ENCODE data around the gene SIT1.
"Not testable (repeated sequence)": the region's sequence is repeated elsewhere in the genome, so short reads cannot be mapped to it uniquely, and the experiment has no call there.

The SIT1 gene

GRCh38 chr9:35637427-35637955 is 13.2 kb downstream of the SIT1 start:
- H2AFZ ChIP-seq (ENCODE audit: low read length); H3K4me1 ChIP-seq (ENCODE audit: control insufficient read depth in 2 of 2, insufficient read depth in 1 of 2, low read depth in 1 of 2, low read length in 2 of 2); DNase-seq (ENCODE audit: low spot score); H3K18ac ChIP-seq (ENCODE audit: low read length); H4K8ac ChIP-seq (ENCODE audit: low read depth, low read length); H3K27ac ChIP-seq (replicated peaks; ENCODE audit: low read length); H3K14ac ChIP-seq (ENCODE audit: low read length); H3K4me3 ChIP-seq (ENCODE audit: low read length in 2 of 2); H2BK5ac ChIP-seq (ENCODE audit: low read length); H2AK5ac ChIP-seq (ENCODE audit: low read depth, low read length); H3K9ac ChIP-seq (ENCODE audit: low read depth, low read length, poor library complexity); H3K36me3 ChIP-seq (replicated peaks in 1 of 2; ENCODE audit: control insufficient read depth in 2 of 2, insufficient read depth in 2 of 2, low read length in 2 of 2); H4K91ac ChIP-seq (ENCODE audit: low read depth, low read length, poor library complexity); H3K27me3 ChIP-seq (ENCODE audit: control insufficient read depth in 3 of 3, insufficient read depth in 3 of 3, low read depth in 1 of 3, low read length in 3 of 3); H3K4ac ChIP-seq (ENCODE audit: low read length); H2BK120ac ChIP-seq (ENCODE audit: low read depth, low read length); H3K23ac ChIP-seq (ENCODE audit: low read depth, low read length, poor library complexity); H3K79me1 ChIP-seq (ENCODE audit: low read depth, low read length); H2BK12ac ChIP-seq (ENCODE audit: low read length); H2BK15ac ChIP-seq (ENCODE audit: low read length); H3K4me2 ChIP-seq (ENCODE audit: insufficient read depth, low read length, poor library complexity, severe bottlenecking); H3K9me3 ChIP-seq (replicated peaks in 1 of 2; ENCODE audit: control insufficient read depth in 2 of 2, insufficient read depth in 1 of 2, low read depth in 1 of 2, low read length in 2 of 2): not testable (repeated sequence)
- no CpG with 5 or more reads among the region's 9 CpGs for WGBS, 2 donors (ENCODE audit: extremely low coverage in 2 of 2, insufficient read length in 2 of 2, insufficient replicate concordance in 1 of 2)

- H3K27ac ChIP-seq (replicated peaks; ENCODE audit: low read length); H3K36me3 ChIP-seq (replicated peaks in 1 of 2; ENCODE audit: control insufficient read depth in 2 of 2, insufficient read depth in 2 of 2, low read length in 2 of 2); H3K9ac ChIP-seq (ENCODE audit: low read depth, low read length, poor library complexity); H2BK5ac ChIP-seq (ENCODE audit: low read length); H3K27me3 ChIP-seq (ENCODE audit: control insufficient read depth in 3 of 3, insufficient read depth in 3 of 3, low read depth in 1 of 3, low read length in 3 of 3); H2AFZ ChIP-seq (ENCODE audit: low read length); H2BK15ac ChIP-seq (ENCODE audit: low read length); H3K4me1 ChIP-seq (ENCODE audit: control insufficient read depth in 2 of 2, insufficient read depth in 1 of 2, low read depth in 1 of 2, low read length in 2 of 2); H3K4ac ChIP-seq (ENCODE audit: low read length); H3K23ac ChIP-seq (ENCODE audit: low read depth, low read length, poor library complexity); H2AK5ac ChIP-seq (ENCODE audit: low read depth, low read length); H2BK12ac ChIP-seq (ENCODE audit: low read length); H3K4me3 ChIP-seq (ENCODE audit: low read length in 2 of 2); H3K14ac ChIP-seq (ENCODE audit: low read length); DNase-seq (ENCODE audit: low spot score); H3K9me3 ChIP-seq (replicated peaks in 1 of 2; ENCODE audit: control insufficient read depth in 2 of 2, insufficient read depth in 1 of 2, low read depth in 1 of 2, low read length in 2 of 2); H3K79me1 ChIP-seq (ENCODE audit: low read depth, low read length); H4K8ac ChIP-seq (ENCODE audit: low read depth, low read length); H3K18ac ChIP-seq (ENCODE audit: low read length); H2BK120ac ChIP-seq (ENCODE audit: low read depth, low read length); H3K4me2 ChIP-seq (ENCODE audit: insufficient read depth, low read length, poor library complexity, severe bottlenecking); H4K91ac ChIP-seq (ENCODE audit: low read depth, low read length, poor library complexity): not testable (repeated sequence)
- WGBS, 2 donors (ENCODE audit: extremely low coverage in 2 of 2, insufficient read length in 2 of 2, insufficient replicate concordance in 1 of 2), result 100% methylated on average over 2 of the region's 6 CpGs; no CpG with 5 or more reads in 1 of the 2 donors
These were observed 13.9 kb downstream of the SIT1 start for GRCh38 chr9:35636877-35637246.

- no peak overlapping the region for H3K4me3 ChIP-seq (ENCODE audit: low read length in 2 of 2)
- no peak overlapping the region for H2AK5ac ChIP-seq (ENCODE audit: low read depth, low read length)
- no peaks in the 10 kb centered on the region for H3K27me3 ChIP-seq (ENCODE audit: control insufficient read depth in 3 of 3, insufficient read depth in 3 of 3, low read depth in 1 of 3, low read length in 3 of 3)
- no peaks in the 10 kb centered on the region for H3K79me1 ChIP-seq (ENCODE audit: low read depth, low read length)
- H2AFZ ChIP-seq (ENCODE audit: low read length), result no peak overlapping the region
- no peak overlapping the region for H2BK120ac ChIP-seq (ENCODE audit: low read depth, low read length)
- no peaks in the 10 kb centered on the region for H3K36me3 ChIP-seq (replicated peaks in 1 of 2; ENCODE audit: control insufficient read depth in 2 of 2, insufficient read depth in 2 of 2, low read length in 2 of 2)
- no CpG with 5 or more reads among the region's 9 CpGs for WGBS, 2 donors (ENCODE audit: extremely low coverage in 2 of 2, insufficient read length in 2 of 2, insufficient replicate concordance in 1 of 2)
- no peak overlapping the region for H3K14ac ChIP-seq (ENCODE audit: low read length)
- H3K23ac ChIP-seq (ENCODE audit: low read depth, low read length, poor library complexity), result no peak overlapping the region
- H3K27ac ChIP-seq (replicated peaks; ENCODE audit: low read length), result no peak overlapping the region
- H3K4ac ChIP-seq (ENCODE audit: low read length), result no peak overlapping the region
- no peak overlapping the region for H2BK12ac ChIP-seq (ENCODE audit: low read length)
- no peak overlapping the region for H3K4me2 ChIP-seq (ENCODE audit: insufficient read depth, low read length, poor library complexity, severe bottlenecking)
- no peak for DNase-seq (ENCODE audit: low spot score)
- H3K4me1 ChIP-seq (ENCODE audit: control insufficient read depth in 2 of 2, insufficient read depth in 1 of 2, low read depth in 1 of 2, low read length in 2 of 2), result no peaks in the 10 kb centered on the region
- H3K9ac ChIP-seq (ENCODE audit: low read depth, low read length, poor library complexity), result no peak overlapping the region
- no peak overlapping the region for H4K91ac ChIP-seq (ENCODE audit: low read depth, low read length, poor library complexity)
- no peak overlapping the region for H2BK5ac ChIP-seq (ENCODE audit: low read length)
- H3K18ac ChIP-seq (ENCODE audit: low read length), result no peak overlapping the region
- H3K9me3 ChIP-seq (replicated peaks in 1 of 2; ENCODE audit: control insufficient read depth in 2 of 2, insufficient read depth in 1 of 2, low read depth in 1 of 2, low read length in 2 of 2), result no peaks in the 10 kb centered on the region
- no peak overlapping the region for H4K8ac ChIP-seq (ENCODE audit: low read depth, low read length)
- H2BK15ac ChIP-seq (ENCODE audit: low read length), result no peak overlapping the region
These were observed 14.4 kb downstream of the SIT1 start for GRCh38 chr9:35636135-35636876.

- Histone ChIP-seq H2BK5ac (ENCODE audit: low read length) (no peak overlapping the region), H3K27ac (replicated peaks; ENCODE audit: low read length) (no peak overlapping the region), H3K79me1 (ENCODE audit: low read depth, low read length) (no peaks in the 10 kb centered on the region), H3K18ac (ENCODE audit: low read length) (no peak overlapping the region), H3K36me3 (replicated peaks in 1 of 2; ENCODE audit: control insufficient read depth in 2 of 2, insufficient read depth in 2 of 2, low read length in 2 of 2) (no peaks in the 10 kb centered on the region), H4K91ac (ENCODE audit: low read depth, low read length, poor library complexity) (no peak overlapping the region), H3K4ac (ENCODE audit: low read length) (no peak overlapping the region), H3K27me3 (ENCODE audit: control insufficient read depth in 3 of 3, insufficient read depth in 3 of 3, low read depth in 1 of 3, low read length in 3 of 3) (no peaks in the 10 kb centered on the region), H3K14ac (ENCODE audit: low read length) (no peak overlapping the region), H2BK12ac (ENCODE audit: low read length) (no peak overlapping the region), H3K4me3 (ENCODE audit: low read length in 2 of 2) (no peak overlapping the region), H3K4me2 (ENCODE audit: insufficient read depth, low read length, poor library complexity, severe bottlenecking) (no peak overlapping the region), H3K9ac (ENCODE audit: low read depth, low read length, poor library complexity) (no peak overlapping the region), H2AFZ (ENCODE audit: low read length) (no peak overlapping the region), H2BK15ac (ENCODE audit: low read length) (no peak overlapping the region), H4K8ac (ENCODE audit: low read depth, low read length) (no peak overlapping the region), H3K23ac (ENCODE audit: low read depth, low read length, poor library complexity) (no peak overlapping the region), H2AK5ac (ENCODE audit: low read depth, low read length) (no peak overlapping the region), H3K9me3 (replicated peaks in 1 of 2; ENCODE audit: control insufficient read depth in 2 of 2, insufficient read depth in 1 of 2, low read depth in 1 of 2, low read length in 2 of 2) (no peaks in the 10 kb centered on the region), H3K4me1 (ENCODE audit: control insufficient read depth in 2 of 2, insufficient read depth in 1 of 2, low read depth in 1 of 2, low read length in 2 of 2) (no peaks in the 10 kb centered on the region), H2BK120ac (ENCODE audit: low read depth, low read length) (no peak overlapping the region)
- no peak for DNase-seq (ENCODE audit: low spot score)
These were observed 15.0 kb downstream of the SIT1 start for GRCh38 chr9:35635730-35636129.

Data from neuronal stem cell (in vitro differentiated cells).